NCI-H524 (cell line): Measurements from ENCODE around the gene TCHHL1.

Experiments
- DNase-seq, 2 experiments: peaks; one replicate each; lab custom pipeline; 2025; lab: John Stamatoyannopoulos, UW

The TCHHL1 gene

DNA sequence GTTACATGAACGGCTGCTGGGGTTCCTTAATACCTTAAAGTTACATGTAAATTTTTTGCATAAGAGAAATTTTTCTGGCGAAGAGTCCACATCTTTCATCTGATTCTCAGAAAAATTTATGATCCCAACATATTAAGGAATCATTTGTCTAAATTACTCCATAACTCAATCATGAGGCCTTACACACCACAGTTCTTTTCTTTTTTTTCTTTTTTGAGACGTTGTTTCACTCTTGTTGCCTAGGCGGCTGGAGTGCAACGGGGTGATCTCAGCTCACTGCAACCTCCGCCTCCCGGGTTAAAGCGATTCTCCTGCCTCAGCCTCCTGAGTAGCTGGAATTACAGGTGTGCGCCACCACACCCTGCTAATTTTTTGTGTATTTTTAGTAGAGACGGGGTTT is 50.0 kb downstream of the TCHHL1 start:
- DNase-seq: no peak

GRCh38 chr1:152036267-152037216 is 52.3 kb downstream of the TCHHL1 start, which contains the start of gene S100A11:
Gene S100A11, minus strand, starts transcription at chr1:152037004. Its CDS starts 89 bp downstream, at chr1:152036915.
- DNase-seq: no peak

DNA sequence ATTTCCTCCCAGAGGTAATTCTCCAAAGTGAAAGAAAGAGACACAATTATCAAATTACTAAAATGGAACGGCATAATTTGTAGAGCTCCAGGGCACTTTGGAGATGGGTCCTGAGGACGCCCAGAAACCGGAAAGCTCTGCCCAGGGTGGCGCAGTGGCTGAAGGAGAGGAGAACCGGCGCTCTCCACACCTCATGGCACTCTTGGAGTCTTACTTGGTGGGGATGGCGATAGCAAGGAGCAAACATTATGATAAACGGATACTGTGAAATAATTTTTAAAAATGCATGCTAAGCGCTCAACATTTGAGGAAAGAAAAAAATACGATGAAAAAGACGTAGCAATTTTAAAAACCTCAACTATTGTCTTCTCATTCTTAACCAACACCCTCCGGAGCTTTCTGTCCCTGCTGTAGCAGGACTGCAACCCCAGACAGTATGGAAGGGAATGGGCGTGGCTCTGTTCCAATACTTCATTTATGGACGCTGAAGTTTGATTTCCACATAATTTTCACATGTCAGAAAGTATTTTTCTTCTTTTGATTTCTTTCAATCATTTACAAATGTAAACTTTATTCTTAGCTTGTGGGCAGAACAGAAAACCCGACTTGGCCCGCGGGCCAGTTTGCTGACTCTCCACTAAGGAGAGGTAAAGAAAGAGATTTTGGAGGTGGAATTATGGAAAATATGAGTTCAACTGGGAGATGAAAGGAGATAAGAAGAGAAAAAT is 53.2 kb downstream of the TCHHL1 start:
- no peak for DNase-seq

- DNase-seq: peak in 1 of 2 experiments; percentile 10
Observed at GRCh38 chr1:152034654-152035538, 54.0 kb downstream of the TCHHL1 start.

DNA sequence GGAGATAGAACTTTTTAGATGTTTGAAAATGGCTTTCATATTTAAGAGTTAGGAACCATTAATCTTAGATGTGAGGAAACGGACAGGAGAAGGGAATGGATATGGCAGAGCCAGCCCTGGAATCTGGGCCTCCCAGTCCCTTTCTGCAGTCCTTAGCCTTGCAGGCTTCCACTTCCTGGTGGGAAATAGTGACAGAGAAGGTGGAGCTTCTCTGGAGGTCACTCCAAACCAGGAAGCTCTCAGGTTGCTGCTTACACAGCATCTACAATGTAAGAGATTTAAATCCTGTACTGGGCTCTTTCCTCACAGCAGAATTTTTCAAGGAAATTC is 54.6 kb downstream of the TCHHL1 start:
- no peak for DNase-seq
